NOMO-1 treated with DMSO at 0.1 percent for 48 hours (cell line): ENCODE measurements around the gene TNNT1.
"Not testable (repeated sequence)": the region's sequence is repeated elsewhere in the genome, so short reads cannot be mapped to it uniquely, and the experiment has no call there.

Source experiments
- DNase-seq: peaks from one replicate; lab custom pipeline; 2025; ENCODE audit not compliant: unreplicated experiment; lab: John Stamatoyannopoulos, UW

TNNT1 gene

GRCh38 chr19:55112777-55113569 lies 36.0 kb downstream of the TNNT1 start:
- no peak for DNase-seq

DNA sequence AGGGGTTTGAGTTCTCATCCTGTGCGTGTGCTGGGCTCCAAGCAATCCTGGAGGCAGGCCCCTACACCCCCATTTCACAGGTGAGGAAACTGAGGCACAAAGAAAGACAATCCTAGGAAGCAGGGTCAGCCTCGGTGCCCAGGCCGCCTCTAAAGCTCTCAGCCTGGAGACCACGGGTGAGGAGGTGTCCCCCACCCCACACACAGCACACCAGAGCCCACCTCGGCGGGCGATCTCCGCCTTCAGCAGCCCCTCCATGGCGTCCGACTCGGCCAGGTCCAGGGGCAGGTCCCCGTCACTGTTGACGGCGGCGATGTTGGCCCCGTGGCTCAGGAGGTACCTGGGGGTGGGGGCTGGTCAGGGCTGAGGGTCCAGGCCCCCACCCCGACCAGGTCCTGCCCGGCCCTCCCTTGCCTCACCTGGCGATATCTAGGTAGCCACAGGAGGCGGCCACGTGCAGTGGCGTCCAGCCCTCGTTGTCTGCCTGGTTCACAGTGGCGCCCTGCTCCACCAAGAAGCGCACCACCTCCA lies 36.7 kb downstream of the TNNT1 start:
- no peak for DNase-seq

DNA sequence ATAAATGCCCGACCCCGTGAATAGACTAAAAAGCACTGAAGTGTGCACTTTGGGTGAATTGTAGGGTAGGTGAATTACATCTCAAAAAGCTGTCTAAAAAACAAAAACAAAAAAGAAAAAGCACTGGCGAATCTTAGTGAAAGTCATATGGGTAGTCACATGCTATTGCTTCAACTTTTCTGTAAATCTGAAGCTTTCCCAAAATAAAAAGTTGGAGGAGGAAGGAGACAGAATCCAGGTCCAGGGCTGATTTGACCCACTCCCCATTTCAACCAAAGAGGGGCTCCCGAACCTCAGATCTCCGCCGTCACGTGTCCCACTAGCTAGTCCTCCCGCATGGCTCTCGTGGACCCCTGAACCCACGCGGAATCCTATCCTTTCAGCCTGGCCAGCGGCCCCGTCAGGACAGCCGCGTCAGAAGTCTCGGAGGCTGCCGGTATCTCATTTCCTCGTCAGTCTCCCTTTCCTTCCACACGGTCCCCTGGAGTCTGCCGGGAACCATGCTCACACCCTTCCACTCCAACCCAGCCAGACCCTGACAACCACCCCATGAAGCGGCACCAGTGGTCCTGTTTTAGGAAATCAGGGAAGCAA lies 37.7 kb downstream of the TNNT1 start:
- DNase-seq, result no peak

DNA sequence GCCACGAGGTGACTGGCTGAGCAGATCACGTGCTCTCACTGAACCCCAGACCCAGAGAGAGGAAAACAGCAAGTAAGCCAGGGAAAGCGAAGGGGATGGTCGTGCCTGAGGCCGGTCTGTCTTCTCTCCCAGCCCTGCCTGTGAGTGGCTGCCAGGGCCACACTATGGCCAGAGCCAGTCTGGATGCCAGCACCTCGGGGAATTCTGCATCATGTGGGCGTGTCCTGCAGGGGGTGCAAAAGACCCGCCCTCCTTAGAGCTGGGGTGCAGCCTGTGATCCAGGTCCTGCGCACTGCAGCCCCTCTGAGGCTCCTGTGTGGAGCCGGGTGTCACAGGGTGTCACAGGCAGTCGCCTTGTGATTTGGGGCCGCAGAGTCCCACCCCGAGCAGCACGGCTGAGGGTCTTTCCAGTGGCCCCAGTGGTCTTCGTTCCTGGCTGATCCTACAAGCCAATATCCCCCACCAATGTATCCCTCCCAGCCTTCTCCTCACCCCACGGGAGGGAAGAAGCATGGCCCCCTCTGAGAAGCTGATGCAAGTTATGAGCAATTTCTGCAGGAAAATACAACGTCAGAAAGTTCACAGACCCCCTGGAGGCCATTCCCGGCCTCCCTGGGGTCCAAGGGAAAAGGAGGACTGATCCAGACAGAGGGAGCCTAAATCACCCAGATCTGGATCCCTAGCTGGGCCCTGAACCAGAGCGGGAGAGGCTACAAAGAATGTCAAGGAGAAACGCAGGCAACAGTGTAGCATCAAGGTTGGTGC lies 39.3 kb downstream of the TNNT1 start:
- no peak for DNase-seq

DNA sequence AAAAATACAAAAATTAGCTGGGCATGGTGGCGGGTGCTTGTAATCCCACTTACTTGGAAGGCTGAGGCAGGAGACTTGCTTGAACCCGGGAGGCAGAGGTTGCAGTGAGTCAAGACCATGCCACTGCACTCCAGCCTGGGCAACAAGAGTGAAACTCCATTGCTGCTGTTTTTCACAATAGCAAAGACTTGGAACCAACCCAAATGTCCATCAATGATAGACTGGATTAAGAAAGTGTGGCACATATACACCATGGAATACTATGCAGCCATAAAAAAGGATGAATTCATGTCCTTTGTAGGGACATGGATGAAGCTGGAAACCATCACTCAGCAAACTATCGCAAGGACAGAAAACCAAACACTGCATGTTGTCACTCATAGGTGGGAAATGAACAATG lies 41.8 kb downstream of the TNNT1 start:
- not testable (repeated sequence) for DNase-seq

DNA sequence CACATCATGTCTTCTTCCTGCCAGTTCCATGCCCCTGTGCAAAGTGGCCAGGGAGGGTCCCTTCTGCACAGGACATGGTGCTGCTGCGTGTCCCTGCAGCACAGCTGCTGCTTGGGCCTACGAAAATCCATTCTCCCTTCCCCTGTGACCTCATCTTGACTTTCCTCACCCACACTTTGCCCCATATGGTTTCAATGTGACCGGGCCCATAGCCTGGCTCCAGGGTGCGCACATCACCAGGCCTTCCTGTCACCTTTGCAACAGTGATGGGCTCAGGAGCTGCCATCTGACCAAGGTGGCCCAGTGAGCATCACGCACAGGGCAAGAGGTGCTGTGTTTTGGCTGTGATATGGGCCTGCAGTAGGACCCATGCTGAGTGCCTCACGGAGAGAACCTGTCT lies 42.4 kb downstream of the TNNT1 start:
- no peak for DNase-seq

DNA sequence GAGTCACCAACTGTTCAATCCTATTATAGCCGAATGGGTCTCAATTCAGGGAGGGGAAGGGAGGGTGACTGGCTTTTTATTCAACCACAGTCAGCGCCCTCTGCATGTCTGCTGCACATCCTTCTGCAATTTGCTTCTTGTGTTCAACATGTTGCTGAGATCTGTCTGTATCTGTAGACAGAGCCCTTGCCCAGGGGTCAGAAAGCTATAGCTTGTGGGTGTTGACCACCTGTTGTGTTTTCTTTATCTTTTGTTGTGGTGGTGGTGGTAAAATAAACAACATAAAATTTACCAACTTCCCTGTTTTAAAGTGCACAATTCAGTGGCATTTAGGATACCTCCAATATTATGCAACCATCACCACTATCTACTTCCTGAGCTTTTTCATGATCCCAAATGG lies 43.8 kb downstream of the TNNT1 start:
- DNase-seq, result no peak

- DNase-seq, result no peak
Measured at GRCh38 chr19:55103190-55103589, 45.8 kb downstream of the TNNT1 start.

DNA sequence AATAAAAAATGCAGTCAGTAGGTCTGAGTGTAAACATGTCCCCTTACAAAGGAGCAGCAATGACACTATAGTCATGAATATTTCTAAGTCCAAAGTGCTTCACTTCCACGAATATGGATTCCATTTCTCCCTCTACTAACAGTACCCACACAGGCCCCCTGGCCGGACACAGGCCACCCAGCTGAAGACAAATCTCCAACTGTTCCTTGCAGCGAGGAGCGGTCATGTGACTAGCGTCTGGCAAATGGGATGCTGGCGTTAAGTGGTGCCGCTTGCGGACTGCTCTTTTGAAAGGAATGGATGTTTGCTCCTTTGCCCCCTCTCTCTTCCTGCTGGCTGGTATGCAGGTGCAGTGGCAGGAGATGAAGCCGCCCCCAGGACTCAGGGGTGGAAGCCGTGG lies 47.7 kb downstream of the TNNT1 start:
- DNase-seq, result no peak

DNA sequence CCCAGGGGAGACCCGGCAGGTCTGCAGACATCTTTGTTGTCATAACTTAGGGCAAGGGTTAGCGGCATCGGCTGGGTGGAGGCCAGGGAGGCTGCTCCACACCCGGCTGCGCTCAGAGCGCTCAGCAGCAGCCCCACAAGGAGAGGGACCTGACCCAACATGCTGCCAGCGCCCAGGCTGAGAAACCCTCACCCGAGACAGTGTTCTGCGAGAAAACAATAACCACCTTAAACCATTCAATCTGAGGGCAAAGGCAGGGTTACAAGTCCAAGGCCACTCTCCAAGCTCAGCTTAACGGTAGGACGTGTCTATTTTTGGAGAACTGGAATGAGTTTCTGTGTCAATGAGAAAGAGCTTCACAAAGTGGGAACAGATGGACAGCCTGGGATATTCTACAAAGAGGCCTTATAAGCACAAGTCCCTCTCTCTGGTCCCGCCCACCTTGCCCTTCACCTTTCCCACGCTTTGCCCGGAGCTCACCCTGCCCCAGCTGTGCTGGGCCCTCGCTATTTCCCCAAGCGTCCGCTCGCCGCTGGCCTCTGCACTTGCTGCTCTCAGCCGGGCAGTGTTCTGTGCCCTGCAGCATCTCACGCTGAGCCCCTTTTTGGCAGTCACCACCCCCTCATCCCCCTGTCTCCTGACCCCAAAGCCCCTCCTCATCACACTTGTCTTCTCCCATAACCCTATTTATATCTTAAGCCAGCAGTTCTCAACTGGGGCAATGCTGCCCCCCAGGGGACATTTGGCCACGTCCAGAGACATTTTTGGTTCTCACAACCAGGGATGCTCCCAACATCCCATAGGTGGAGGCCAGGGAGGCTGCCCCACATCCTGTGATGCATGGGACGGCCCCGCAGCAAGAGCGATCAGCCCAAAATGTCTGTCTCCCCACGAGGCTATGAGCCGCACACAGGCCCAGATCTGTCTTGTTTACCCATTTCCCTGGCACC lies 49.2 kb downstream of the TNNT1 start:
- DNase-seq, result no peak

- DNase-seq, result no peak
Measured at GRCh38 chr19:55098716-55099556, 50.1 kb downstream of the TNNT1 start.

DNA sequence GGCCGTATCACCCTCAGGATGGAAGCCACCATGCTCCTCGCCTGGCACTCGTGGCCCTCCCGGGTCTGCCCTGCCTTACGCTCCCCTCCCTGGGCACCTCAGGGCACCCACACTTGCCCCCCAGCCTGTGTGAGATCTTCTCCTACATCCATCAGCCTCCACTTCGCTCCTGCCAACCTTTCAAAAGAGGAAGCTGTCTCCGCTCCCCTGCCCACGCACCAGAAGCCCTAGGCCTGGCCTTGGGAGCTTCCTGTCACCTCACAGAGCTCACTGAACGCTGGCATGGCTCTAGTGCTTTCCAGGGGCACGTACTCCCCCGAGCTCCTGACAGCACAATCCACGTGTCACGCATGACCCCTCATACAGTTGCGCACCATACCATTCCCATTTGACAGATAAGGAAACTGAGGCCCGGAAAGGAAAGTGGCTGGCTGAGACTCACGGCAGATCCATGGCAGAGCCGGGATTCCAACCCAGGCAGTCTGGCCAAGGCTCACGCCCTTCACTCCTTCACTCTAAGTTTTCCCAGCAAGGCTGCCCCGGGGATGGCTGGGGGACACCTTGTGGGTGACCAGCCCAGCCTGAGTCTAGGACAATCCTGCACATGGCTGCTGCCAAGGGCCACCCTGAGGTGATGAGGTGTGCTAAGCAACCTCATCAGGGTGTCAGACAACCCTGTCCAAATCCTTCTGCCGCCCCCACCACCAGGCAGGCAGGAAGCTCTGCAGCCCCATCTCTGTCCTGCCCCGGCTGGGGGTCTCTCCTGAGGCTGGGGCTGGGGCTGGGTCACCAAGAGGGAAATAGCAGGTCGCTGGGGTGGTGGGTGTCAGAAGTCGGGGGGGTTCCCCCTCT lies 50.9 kb downstream of the TNNT1 start:
- DNase-seq, result no peak

DNA sequence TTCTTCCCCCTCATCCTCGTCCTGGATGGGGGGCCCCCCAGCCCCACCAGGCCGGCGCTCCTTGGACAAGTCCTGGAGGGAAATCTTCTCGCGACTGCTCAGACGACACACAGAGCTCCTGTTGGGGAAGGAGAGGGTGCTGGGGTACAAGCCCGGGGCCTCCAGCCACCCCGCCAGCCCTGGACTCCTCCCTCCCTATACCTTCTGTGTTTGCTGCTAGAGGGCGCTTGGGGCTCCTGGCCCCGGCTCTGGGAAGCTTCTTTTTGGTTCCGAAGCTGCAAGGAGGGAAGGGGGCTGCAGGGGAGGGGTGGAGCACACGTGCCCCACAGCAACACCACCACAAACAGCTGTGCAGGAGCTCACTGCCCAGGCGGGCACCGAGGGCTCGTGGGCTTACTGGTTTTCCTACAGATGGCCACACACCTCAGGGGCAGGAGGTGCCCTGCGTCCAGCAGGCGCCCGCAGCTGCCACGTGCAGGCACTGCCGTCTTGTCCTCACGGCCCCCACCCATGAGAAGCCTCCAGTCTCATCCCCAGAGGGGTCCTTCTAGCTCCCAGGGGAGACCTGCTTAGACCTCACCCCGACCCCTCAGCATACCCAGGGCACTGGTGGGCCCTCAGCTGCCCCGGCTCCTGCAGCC lies 52.8 kb downstream of the TNNT1 start:
- DNase-seq, result no peak

- DNase-seq, result no peak
Measured at GRCh38 chr19:55095260-55096060, 53.5 kb downstream of the TNNT1 start.

DNA sequence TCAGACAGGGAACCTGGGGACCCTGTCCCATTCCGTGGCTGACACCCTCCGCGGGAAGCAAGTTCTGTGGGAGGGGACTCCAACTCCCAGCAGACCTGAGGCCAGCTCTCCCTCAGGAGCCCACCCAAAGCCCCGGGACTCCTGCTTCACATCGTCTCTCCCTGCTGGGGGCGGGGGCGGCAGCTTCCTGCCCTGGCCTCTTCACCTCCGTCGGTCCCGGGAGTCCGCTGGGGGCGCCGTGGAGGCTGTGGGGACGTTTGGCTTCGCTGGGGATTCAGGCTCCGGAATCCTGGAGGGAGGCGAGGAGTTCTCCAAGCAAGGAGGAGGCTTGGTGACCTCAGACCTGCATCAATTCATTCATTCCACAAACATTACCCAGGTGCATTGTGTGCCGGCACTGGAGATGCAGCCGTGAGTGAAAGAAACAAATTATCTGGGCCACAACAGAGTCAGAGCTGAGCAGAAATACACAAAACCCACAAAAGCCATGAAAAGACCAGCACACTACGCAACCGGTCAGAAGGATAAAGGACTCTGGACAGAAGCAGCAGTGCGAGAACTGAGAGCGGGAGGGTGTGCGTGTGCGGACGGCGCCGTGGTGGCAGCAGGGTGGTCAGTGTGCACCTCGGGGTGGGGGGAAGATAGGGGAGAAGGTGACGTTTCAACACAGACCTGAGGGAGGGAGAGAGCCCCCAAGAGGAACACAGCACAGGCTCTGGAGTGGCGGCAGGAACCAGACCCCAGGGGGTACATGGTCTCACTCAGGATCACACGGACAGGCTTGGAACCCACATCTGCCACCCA lies 54.3 kb downstream of the TNNT1 start:
- DNase-seq, result no peak

DNA sequence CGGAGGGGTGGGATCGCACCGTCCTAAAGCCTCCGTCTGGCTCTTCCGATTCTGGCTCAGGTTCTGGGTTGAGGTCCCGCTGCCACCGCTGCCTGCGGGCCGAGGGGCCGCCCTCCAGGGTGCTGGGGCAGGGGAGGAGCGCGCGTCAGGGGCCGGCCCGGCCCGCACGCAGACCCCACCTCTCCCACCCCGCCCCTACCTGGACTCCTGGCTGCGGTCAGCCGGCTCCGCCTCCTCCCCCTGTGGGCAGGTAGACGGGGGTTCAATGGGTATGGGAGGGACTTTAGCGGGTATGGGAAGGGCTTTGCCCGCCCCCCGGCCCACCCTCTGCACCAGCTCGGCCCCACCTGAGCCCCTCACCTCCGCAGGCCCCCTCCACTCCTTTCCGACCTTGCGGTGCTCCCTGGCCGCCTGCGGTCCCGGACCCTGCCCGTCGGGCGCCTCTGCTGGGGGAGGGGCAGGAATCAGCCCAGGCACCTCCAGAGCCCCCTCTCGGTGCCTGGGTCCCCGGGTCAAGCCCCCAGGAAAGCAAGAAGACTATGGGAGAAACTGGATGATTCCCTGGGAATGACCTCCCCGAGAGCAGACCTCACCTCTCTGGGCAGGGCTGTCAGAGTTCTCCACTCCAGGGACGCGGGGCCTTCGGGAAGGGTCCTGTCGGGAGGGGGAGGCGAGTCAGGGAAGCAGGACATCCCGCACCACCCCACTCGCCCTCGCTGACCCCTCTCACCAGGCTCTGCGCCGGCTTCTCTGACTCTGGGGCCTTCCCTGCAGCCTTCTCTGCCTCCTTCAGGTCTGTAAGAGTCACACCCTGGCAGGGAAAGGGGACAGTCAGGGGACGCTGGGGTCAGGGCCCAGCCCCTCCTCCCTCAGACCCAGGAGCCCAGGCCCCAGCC lies 56.3 kb downstream of the TNNT1 start:
- DNase-seq, result no peak
